ENCODE results near the gene KDM2A.
A peak's percentile ranks its signal among the peaks of the same experiment; 100 is the strongest.

KDM2A gene

DNA sequence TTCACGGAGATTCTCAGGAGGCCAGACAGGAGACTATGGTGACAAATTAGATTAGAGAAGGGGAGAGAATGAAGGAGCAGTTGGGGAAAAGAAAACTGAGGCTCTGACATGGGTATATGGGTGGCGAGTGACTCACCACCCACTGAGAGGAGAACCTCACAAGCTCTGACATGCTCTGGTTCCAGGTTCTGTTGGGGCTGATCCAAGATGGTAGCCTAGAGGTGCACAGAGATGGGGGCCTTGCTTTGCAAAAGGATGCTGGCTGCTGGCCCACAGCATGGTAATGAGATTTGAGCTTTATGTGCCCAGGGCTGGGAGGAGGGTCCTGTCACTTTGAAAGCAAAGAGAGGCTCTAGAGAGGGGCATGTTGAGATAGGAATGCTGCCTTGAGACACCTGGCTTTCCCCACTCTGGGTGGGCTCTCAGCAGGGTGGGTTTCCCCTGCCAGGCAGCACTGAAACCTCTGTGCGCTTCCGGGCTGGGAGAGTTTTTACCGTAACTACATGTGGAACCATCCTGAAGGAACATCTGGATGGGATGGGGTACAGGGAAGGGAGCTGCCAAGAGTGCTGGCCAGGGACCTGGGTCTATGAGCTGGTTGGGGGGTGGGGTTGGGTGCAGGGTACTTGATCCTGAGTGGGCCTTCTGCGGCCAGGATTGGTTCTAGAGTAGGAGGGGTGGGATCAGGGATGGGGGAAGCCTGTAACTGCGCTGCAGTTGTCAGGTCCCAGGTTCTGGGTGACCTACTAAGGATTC, 146.0 kb downstream of the KDM2A start:
- Histone ChIP-seq H3K4me2 (ENCODE audit: low read length) (no peak overlapping the region), H3K9ac (no peak overlapping the region), H3K4me3 (ENCODE audit: low read depth, low read length) (no peak overlapping the region), H3K79me2 (peaks cover 21% of the 10 kb centered on the region), H3K27me3 (ENCODE audit: control insufficient read depth, insufficient read depth, low read length) (no peaks in the 10 kb centered on the region), H3K9me3 (ENCODE audit: control insufficient read depth, low read length) (no peaks in the 10 kb centered on the region), H3K36me3 (ENCODE audit: control insufficient read depth, insufficient read depth, low read length) (no peaks in the 10 kb centered on the region), H3K27ac (no peak overlapping the region), H3K4me1 (no peaks in the 10 kb centered on the region), H2AFZ (no peak overlapping the region)
- TF ChIP-seq, protein P1, sequence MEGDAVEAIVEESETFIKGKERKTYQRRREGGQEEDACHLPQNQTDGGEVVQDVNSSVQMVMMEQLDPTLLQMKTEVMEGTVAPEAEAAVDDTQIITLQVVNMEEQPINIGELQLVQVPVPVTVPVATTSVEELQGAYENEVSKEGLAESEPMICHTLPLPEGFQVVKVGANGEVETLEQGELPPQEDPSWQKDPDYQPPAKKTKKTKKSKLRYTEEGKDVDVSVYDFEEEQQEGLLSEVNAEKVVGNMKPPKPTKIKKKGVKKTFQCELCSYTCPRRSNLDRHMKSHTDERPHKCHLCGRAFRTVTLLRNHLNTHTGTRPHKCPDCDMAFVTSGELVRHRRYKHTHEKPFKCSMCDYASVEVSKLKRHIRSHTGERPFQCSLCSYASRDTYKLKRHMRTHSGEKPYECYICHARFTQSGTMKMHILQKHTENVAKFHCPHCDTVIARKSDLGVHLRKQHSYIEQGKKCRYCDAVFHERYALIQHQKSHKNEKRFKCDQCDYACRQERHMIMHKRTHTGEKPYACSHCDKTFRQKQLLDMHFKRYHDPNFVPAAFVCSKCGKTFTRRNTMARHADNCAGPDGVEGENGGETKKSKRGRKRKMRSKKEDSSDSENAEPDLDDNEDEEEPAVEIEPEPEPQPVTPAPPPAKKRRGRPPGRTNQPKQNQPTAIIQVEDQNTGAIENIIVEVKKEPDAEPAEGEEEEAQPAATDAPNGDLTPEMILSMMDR (IDR thresholded peaks at IDR 0.05): no peak

DNA sequence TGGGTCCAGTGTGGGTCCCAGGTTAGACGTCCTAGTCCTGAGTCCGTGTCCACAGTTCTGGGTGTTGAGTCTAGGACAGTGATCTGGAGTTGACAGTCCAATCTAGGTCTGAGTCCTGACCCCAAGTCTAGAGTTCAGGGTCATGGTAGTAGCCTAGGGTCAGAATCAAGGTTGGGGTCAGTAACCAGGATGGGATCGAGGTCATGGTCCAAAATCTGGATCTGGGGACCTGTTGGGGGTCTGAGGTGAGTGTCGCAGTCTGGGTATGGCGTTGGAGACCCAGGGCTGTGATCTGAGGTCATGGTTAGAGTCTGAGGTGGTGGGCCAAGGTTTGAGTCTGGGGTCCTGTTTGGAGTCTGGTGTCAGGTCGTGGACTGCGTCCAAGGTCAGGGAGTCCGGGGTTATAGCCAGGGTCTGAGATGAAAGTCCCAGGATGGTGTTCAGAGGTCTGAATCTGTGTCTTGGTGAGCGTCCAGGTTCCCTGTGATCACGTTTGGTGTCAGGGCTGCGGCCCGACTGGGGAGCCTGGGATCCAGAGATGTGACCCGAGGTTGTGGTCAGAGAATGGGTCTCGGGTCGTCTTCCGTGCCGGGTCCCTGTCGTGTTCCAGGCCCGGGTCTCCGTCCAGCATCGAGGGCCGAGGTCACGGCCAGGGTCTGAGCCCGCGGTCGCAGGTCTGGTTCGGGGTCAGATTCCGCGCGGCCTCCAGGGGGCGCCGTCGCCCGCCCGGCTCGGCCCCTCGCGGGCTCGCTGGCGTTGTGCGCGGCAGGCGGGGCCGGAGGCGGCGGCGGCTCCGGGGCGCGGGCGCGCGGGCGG, 146.8 kb downstream of the KDM2A start:
- peaks cover 21% of the 10 kb centered on the region for H3K79me2 ChIP-seq
- peak overlapping the region; percentile 38 for H3K4me2 ChIP-seq (ENCODE audit: low read length)
- H3K9ac ChIP-seq: no peak overlapping the region
- no peaks in the 10 kb centered on the region for H3K9me3 ChIP-seq (ENCODE audit: control insufficient read depth, low read length)
- H3K4me1 ChIP-seq: no peaks in the 10 kb centered on the region
- H3K27me3 ChIP-seq (ENCODE audit: control insufficient read depth, insufficient read depth, low read length): no peaks in the 10 kb centered on the region
- peak overlapping the region; percentile 94 for H2AFZ ChIP-seq
- peak overlapping the region; percentile 57 for H3K27ac ChIP-seq
- TF ChIP-seq, protein P1 (IDR thresholded peaks at IDR 0.05): peak; percentile 49
- no peak overlapping the region for H3K4me3 ChIP-seq (ENCODE audit: low read depth, low read length)
- H3K36me3 ChIP-seq (ENCODE audit: control insufficient read depth, insufficient read depth, low read length): no peaks in the 10 kb centered on the region

DNA sequence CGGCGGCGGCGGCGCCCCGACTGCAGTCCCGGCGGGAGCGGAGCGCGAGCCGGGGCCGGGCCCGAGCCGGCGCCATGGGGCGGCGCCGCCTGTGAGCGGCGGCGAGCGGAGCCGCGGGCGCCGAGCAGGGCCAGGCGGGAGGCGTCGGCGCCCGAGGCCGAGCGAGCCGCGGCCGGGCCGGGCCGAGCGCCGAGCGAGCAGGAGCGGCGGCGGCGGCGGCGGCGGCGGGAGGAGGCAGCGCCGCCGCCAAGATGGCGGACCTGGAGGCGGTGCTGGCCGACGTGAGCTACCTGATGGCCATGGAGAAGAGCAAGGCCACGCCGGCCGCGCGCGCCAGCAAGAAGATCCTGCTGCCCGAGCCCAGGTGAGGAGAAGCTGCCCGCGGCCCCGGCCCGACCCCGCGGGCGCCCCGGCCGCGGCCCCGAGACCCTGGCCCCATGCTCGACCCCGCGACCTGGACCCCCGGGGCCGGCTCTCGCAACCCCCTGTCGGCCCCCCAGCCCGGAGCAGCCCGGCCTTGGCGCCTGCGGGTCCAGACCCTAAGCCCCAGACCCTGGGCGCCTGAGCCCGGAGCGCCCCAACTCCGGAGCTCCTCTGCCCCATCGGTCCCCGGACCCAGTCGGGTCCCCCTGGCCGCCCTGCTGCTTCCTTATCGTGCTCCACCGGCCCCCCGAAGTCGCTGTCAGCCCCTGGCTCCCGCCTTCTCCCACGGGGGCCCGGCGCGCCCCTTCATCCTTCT, 147.6 kb downstream of the KDM2A start, which contains the start of gene GRK2:
Gene GRK2 (plus strand): TSS at position 25 of the 739 bp plus-strand sequence. CDS start 227 bp downstream, at position 252.
- Histone ChIP-seq H3K27me3 (ENCODE audit: control insufficient read depth, insufficient read depth, low read length) (no peaks in the 10 kb centered on the region), H3K9ac (no peak within 1 kb of the TSS), H3K36me3 (ENCODE audit: control insufficient read depth, insufficient read depth, low read length) (no peaks in the 10 kb centered on the region), H3K4me3 (ENCODE audit: low read depth, low read length) (peak within 1 kb of the TSS; percentile 63), H3K79me2 (peaks cover 21% of the 10 kb centered on the region), H3K9me3 (ENCODE audit: control insufficient read depth, low read length) (no peaks in the 10 kb centered on the region), H3K4me1 (no peaks in the 10 kb centered on the region), H3K4me2 (ENCODE audit: low read length) (peak within 1 kb of the TSS; percentile 77), H3K27ac (peak within 1 kb of the TSS; percentile 57), H2AFZ (peak within 1 kb of the TSS; percentile 94)
- TF ChIP-seq, protein P1 (IDR thresholded peaks at IDR 0.05): no peak

DNA sequence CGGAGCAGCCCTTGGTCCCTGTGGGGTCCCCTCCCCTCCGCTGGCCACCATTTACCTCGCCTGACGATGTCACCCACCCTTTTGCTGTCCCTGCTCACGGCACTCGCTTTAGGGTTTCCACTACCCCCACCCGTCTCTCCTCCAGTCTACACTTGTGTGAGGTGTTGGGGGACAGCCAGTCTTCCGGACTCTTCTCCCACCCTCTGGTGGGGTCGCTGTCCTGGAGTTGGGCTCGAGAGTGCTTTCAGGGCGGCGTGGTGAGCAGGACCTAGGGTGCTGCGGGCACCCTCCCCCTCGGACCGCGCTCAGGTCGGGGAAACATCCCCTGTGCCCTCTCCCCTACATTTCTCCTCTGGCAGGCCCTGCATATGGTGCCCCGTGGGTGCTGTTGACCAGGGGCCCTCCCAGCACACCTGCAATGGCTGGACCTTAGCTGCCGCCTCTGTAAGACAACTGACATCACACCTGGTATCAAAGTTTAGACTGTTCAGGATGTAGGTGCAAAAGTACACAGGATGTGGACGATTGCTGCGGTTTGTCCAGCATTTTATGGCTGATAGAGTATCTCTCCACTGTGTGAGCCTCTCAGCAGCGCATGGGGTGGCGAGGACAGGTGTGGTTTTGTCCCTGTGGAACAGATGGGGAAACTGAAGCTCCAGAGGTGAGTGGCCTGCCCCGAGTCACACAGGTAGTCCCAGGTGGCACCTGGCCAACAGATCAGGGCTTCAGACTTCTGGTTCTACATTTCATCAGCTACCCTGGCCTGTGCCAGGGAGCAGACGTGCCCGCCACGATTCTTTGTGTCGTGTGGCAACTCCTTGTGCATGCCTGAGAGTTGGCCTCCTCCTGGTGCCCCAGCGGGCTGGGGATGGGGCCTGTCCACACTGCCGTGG, 148.4 kb downstream of the KDM2A start:
- no peak overlapping the region for H2AFZ ChIP-seq
- no peaks in the 10 kb centered on the region for H3K4me1 ChIP-seq
- H3K9ac ChIP-seq: no peak overlapping the region
- TF ChIP-seq, protein P1 (IDR thresholded peaks at IDR 0.05): no peak
- H3K4me3 ChIP-seq (ENCODE audit: low read depth, low read length): peak overlapping the region; percentile 63
- H3K79me2 ChIP-seq: peaks cover 21% of the 10 kb centered on the region
- H3K9me3 ChIP-seq (ENCODE audit: control insufficient read depth, low read length): no peaks in the 10 kb centered on the region
- peak overlapping the region; percentile 77 for H3K4me2 ChIP-seq (ENCODE audit: low read length)
- H3K27me3 ChIP-seq (ENCODE audit: control insufficient read depth, insufficient read depth, low read length): no peaks in the 10 kb centered on the region
- peak overlapping the region; percentile 49 for H3K27ac ChIP-seq
- H3K36me3 ChIP-seq (ENCODE audit: control insufficient read depth, insufficient read depth, low read length): no peaks in the 10 kb centered on the region
